HepG2 (cell line): Measurements from ENCODE around the gene HYAL1. TPM values are rescaled to one million over a fixed set of nuclear protein-coding genes. Genes with fewer than 3 reads are reported as not detected.

ENCODE experiments used
- DR1 ChIP-seq: sonication (generic); formaldehyde crosslinking; IDR thresholded peaks from 2 replicates; pipeline ENCODE4 v1.8.0; 2021; ENCODE audit warnings: mild to moderate bottlenecking, missing genetic modification reagents, inconsistent platforms
- HHEX ChIP-seq: IDR thresholded peaks from 2 replicates; pipeline ENCODE4 v1.6.1; 2016; ENCODE audit warnings: control low read depth
- HNF4G ChIP-seq, 2 experiments: sonication (generic) in 1 of 2; formaldehyde crosslinking in 1 of 2; IDR thresholded peaks; 2 replicates each; pipeline versions ENCODE4 v1.4.0 to v1.6.1; 2011 to 2020; ENCODE audit warnings: borderline replicate concordance in 2 of 2, low read depth in 2 of 2, mild to moderate bottlenecking in 2 of 2, low read length in 1 of 2, missing genetic modification reagents in 1 of 2, moderate library complexity in 1 of 2
- NFKBIZ ChIP-seq: IDR thresholded peaks from 2 replicates; pipeline ENCODE4 v1.6.1; 2018; ENCODE audit warnings: missing genetic modification reagents, missing compliant biosample characterization
- PLRG1 ChIP-seq: fragments of 450-650 bp; conservative IDR thresholded peaks from 2 replicates; pipeline ENCODE4 v1.6.1; 2016
- ZBTB40 ChIP-seq, 2 experiments: fragments of 450-650 bp in 1 of 2; sonication (generic) in 1 of 2; formaldehyde crosslinking in 1 of 2; IDR thresholded peaks; 2 replicates each; pipeline versions ENCODE4 v1.6.1 to v1.8.0; 2016 to 2022; ENCODE audit warnings: antibody characterized with exemption in 1 of 2, mild to moderate bottlenecking in 1 of 2, missing genetic modification reagents in 1 of 2
- ZKSCAN1 ChIP-seq: fragments of 150-350 bp; IDR thresholded peaks from 2 replicates; pipeline ENCODE4 v1.6.1; 2014; ENCODE audit warnings: low read length
- ZNF572 ChIP-seq: sonication (generic); formaldehyde crosslinking; IDR thresholded peaks from 2 replicates; pipeline ENCODE4 v1.5.1; 2020; ENCODE audit warnings: mild to moderate bottlenecking, missing genetic modification reagents
- ZNF646 ChIP-seq: sonication (generic); formaldehyde crosslinking; IDR thresholded peaks from 2 replicates; pipeline ENCODE4 v1.9.0; 2021; ENCODE audit warnings: mild to moderate bottlenecking, missing genetic modification reagents
- polyA plus RNA-seq, 8 experiments: library from polyadenylated mRNA; depleted of rRNA in 3 of 8; stranded (reverse) in 7 of 8; unstranded in 1 of 8; fragments of >200 nt; fragmentation: Illumina TruSeq in 4 of 8; extraction: Trizol in 4 of 8; gene quantifications; 2 replicates each; pipeline versions ENCODE4 v1.2.1 to v1.2.3, GENCODE V29; 2011 to 2016; ENCODE audit warnings: low read depth in 4 of 8, missing spikeins in 1 of 8, mixed read lengths in 1 of 8; ENCODE audit not compliant: insufficient read depth in 1 of 8
- total RNA-seq, 5 experiments: library from RNA; depleted of rRNA; stranded (reverse); fragments of >200 nt; fragmentation: Illumina TruSeq; extraction: Trizol; gene quantifications; 2 replicates each; pipeline ENCODE4 v1.2.3, GENCODE V29; 2016; ENCODE audit warnings: low read depth in 1 of 5
- TF ChIP-seq, protein P1 (sequence below): sonication (generic); formaldehyde crosslinking; IDR thresholded peaks from 2 replicates; pipeline ENCODE4 v1.8.0; 2022; ENCODE audit warnings: mild to moderate bottlenecking, missing genetic modification reagents, borderline replicate concordance

Gene HYAL1
- total and polyA plus RNA-seq, 2 of the 13 experiments (the other 11 are each of a cell fraction or from before 2014, with no cell fraction given): 76.5 to 193 TPM

- no peak for TF ChIP-seq ZNF646 (CRISPR knock-in tag)
- TF ChIP-seq NFKBIZ: no peak
- no peak for TF ChIP-seq PLRG1
- TF ChIP-seq, protein P1, sequence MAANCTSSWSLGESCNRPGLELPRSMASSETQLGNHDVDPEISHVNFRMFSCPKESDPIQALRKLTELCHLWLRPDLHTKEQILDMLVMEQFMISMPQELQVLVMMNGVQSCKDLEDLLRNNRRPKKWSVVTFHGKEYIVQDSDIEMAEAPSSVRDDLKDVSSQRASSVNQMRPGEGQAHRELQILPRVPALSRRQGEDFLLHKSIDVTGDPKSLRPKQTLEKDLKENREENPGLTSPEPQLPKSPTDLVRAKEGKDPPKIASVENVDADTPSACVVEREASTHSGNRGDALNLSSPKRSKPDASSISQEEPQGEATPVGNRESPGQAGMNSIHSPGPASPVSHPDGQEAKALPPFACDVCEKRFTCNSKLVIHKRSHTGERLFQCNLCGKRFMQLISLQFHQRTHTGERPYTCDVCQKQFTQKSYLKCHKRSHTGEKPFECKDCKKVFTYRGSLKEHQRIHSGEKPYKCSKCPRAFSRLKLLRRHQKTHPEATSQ (CRISPR knock-in tag): no peak
- no peak for TF ChIP-seq ZNF572 (CRISPR knock-in tag)
- TF ChIP-seq ZKSCAN1: no peak
- TF ChIP-seq HHEX (CRISPR knock-in tag): no peak
- TF ChIP-seq ZBTB40 (IDR thresholded peaks at IDR 0.05): no peak
- TF ChIP-seq ZBTB40 (CRISPR knock-in tag; IDR thresholded peaks at IDR 0.05): no peak; the same call in none of the 2 replicates
- TF ChIP-seq DR1 (CRISPR knock-in tag): no peak
- no peak for TF ChIP-seq HNF4G (IDR thresholded peaks at IDR 0.05; ENCODE audit: borderline replicate concordance, low read depth, low read length)
- TF ChIP-seq HNF4G (CRISPR knock-in tag; IDR thresholded peaks at IDR 0.05; ENCODE audit: borderline replicate concordance, low read depth): no peak
Measured at GRCh38 chr3:50298836-50299637, 4.3 kb downstream of the HYAL1 start, which contains the start of the genes HYAL3 and NAA80 (continued).
